GM12892 (cell line): Measurements from ENCODE around the gene SARNP.

Experiments used
- POLR2A ChIP-seq: IDR thresholded peaks from 2 replicates; pipeline ENCODE4 v1.6.1; 2011; ENCODE audit warnings: low read depth, low read length, control low read depth
- POLR2AphosphoS5 ChIP-seq: IDR thresholded peaks from 2 replicates; pipeline ENCODE4 v1.6.1; 2011; ENCODE audit warnings: low read depth, low read length, control low read depth
- TAF1 ChIP-seq: IDR thresholded peaks from 2 replicates; pipeline ENCODE4 v1.6.1; 2011; ENCODE audit warnings: low read depth, mild to moderate bottlenecking, control low read depth, low read length, borderline replicate concordance

DNA sequence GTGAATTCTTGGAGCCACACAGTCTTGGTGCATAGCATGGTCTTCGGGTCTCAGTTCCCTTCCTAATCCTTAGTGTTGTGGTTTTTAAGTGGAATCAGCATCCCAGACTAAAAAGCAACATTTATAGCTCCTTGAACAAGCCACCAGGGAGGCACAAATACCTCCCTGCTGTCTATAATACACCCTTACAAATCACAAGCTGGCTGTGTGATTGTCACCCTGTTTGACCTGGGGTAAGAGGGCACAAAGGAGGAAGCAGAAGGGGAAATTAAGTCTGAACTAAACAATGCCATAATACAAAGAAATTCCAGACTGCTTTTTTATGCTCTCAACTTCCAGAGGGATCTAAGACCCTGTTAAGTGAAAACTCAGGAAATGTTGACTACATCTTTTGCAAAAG lies 32.9 kb upstream of the SARNP start:
- TF ChIP-seq POLR2AphosphoS5 (no peak), POLR2A (no peak), TAF1 (no peak)
